Measurements from ENCODE around the gene P2RY6. TPM values are rescaled to one million over a fixed set of nuclear protein-coding genes. Genes with fewer than 3 reads are reported as not detected.

Gene P2RY6
- total and polyA plus RNA-seq, 2 experiments from 2014 or later, result 2.6 to 8.9 TPM

- WGBS (ENCODE audit: low lambda C conversion rate, missing lambda C conversion rate), result 65% methylated on average over 1 of the region's 1 CpG
- no peak for TF ChIP-seq EZH2 (IDR thresholded peaks at IDR 0.05; ENCODE audit: borderline replicate concordance)
- TF ChIP-seq CTCF (IDR thresholded peaks at IDR 0.05; ENCODE audit: poor library complexity), result no peak
- no peak for TF ChIP-seq EZH2phosphoT487 (IDR thresholded peaks at IDR 0.05; ENCODE audit: low read depth, severe bottlenecking, unreplicated experiment)
- Histone ChIP-seq H2AFZ (no peak overlapping the region), H3K9me2 (replicated peaks; ENCODE audit: insufficient read depth) (no peaks in the 10 kb centered on the region), H3K27ac (peak overlapping the region; percentile 55), H3K4me3 (no peak overlapping the region), H3K36me3 (replicated peaks; ENCODE audit: insufficient read depth, low read depth) (no peaks in the 10 kb centered on the region), H3K4me1 (ENCODE audit: insufficient read depth) (peaks cover 74% of the 10 kb centered on the region), H3K27me3 (no peaks in the 10 kb centered on the region), H3K4me2 (peak overlapping the region; percentile 85), H3K9me3 (ENCODE audit: low read depth) (no peaks in the 10 kb centered on the region), H4K20me1 (ENCODE audit: insufficient read depth, poor library complexity, severe bottlenecking) (peaks cover 82% of the 10 kb centered on the region), H3K79me2 (peaks cover 95% of the 10 kb centered on the region)
- no peak for DNase-seq (ENCODE audit: low spot score)
These were observed 41.5 kb downstream of the P2RY6 start for GRCh38 chr11:73313652-73314051.

- Histone ChIP-seq H3K4me3 (no peak overlapping the region), H3K36me3 (replicated peaks; ENCODE audit: insufficient read depth, low read depth) (no peaks in the 10 kb centered on the region), H3K27ac (peak overlapping the region; percentile 55), H2AFZ (no peak overlapping the region), H3K4me1 (ENCODE audit: insufficient read depth) (peaks cover 74% of the 10 kb centered on the region), H4K20me1 (ENCODE audit: insufficient read depth, poor library complexity, severe bottlenecking) (peaks cover 88% of the 10 kb centered on the region), H3K9me2 (replicated peaks; ENCODE audit: insufficient read depth) (no peaks in the 10 kb centered on the region), H3K4me2 (peak overlapping the region; percentile 85), H3K9me3 (ENCODE audit: low read depth) (no peaks in the 10 kb centered on the region), H3K79me2 (peaks cover 98% of the 10 kb centered on the region), H3K27me3 (no peaks in the 10 kb centered on the region)
- DNase-seq (ENCODE audit: low spot score), result peak; percentile 88
- no peak for TF ChIP-seq EZH2phosphoT487 (IDR thresholded peaks at IDR 0.05; ENCODE audit: low read depth, severe bottlenecking, unreplicated experiment)
- no peak for TF ChIP-seq CTCF (IDR thresholded peaks at IDR 0.05; ENCODE audit: poor library complexity)
- no peak for TF ChIP-seq EZH2 (IDR thresholded peaks at IDR 0.05; ENCODE audit: borderline replicate concordance)
- WGBS (ENCODE audit: low lambda C conversion rate, missing lambda C conversion rate), result 59% methylated on average over 11 of the region's 11 CpGs
These were observed 42.2 kb downstream of the P2RY6 start for GRCh38 chr11:73314117-73314961.

GRCh38 chr11:73315293-73316020 is 43.3 kb downstream of the P2RY6 start:
- H3K79me2 ChIP-seq, result peaks cover 98% of the 10 kb centered on the region
- H3K4me1 ChIP-seq (ENCODE audit: insufficient read depth), result peaks cover 63% of the 10 kb centered on the region
- H3K9me2 ChIP-seq (replicated peaks; ENCODE audit: insufficient read depth), result no peaks in the 10 kb centered on the region
- no peaks in the 10 kb centered on the region for H3K9me3 ChIP-seq (ENCODE audit: low read depth)
- H3K4me3 ChIP-seq, result no peak overlapping the region
- H3K4me2 ChIP-seq, result peak overlapping the region; percentile 85
- H2AFZ ChIP-seq, result no peak overlapping the region
- no peak for DNase-seq (ENCODE audit: low spot score)
- TF ChIP-seq CTCF (IDR thresholded peaks at IDR 0.05; ENCODE audit: poor library complexity) (no peak), EZH2phosphoT487 (IDR thresholded peaks at IDR 0.05; ENCODE audit: low read depth, severe bottlenecking, unreplicated experiment) (no peak), EZH2 (IDR thresholded peaks at IDR 0.05; ENCODE audit: borderline replicate concordance) (no peak)
- H3K27ac ChIP-seq, result peak overlapping the region; percentile 55
- H3K27me3 ChIP-seq, result no peaks in the 10 kb centered on the region
- H3K36me3 ChIP-seq (replicated peaks; ENCODE audit: insufficient read depth, low read depth), result no peaks in the 10 kb centered on the region
- peaks cover 80% of the 10 kb centered on the region for H4K20me1 ChIP-seq (ENCODE audit: insufficient read depth, poor library complexity, severe bottlenecking)
- 65% methylated on average over 9 of the region's 9 CpGs for WGBS (ENCODE audit: low lambda C conversion rate, missing lambda C conversion rate)
